Cardiac fibroblast (primary cell): ENCODE data around the gene ATXN1.
A peak's percentile ranks its signal among the peaks of the same experiment; 100 is the strongest.
"Not testable (repeated sequence)": the region's sequence is repeated elsewhere in the genome, so short reads cannot be mapped to it uniquely, and the experiment has no call there.

Experiments
- DNase-seq, 2 donors: peaks; one replicate each; pipeline versions ENCODE4 v3.0.0 to v3.0.0-alpha.2; 2010; ENCODE audit warnings: low read depth in 2 of 2
- H3K4me3 ChIP-seq, 2 donors: replicated peaks in 1 of 2; 1 replicate in 1 of 2; 2 replicates in 1 of 2; pipeline ENCODE4 v1.5.1; 2011; ENCODE audit warnings: low read depth in 2 of 2, low read length in 2 of 2, mild to moderate bottlenecking in 2 of 2, moderate library complexity in 1 of 2
- CTCF ChIP-seq: IDR thresholded peaks from one replicate; pipeline ENCODE4 v1.5.1; 2011; ENCODE audit warnings: low read depth, mild to moderate bottlenecking, low read length, inconsistent platforms

Gene ATXN1

DNA sequence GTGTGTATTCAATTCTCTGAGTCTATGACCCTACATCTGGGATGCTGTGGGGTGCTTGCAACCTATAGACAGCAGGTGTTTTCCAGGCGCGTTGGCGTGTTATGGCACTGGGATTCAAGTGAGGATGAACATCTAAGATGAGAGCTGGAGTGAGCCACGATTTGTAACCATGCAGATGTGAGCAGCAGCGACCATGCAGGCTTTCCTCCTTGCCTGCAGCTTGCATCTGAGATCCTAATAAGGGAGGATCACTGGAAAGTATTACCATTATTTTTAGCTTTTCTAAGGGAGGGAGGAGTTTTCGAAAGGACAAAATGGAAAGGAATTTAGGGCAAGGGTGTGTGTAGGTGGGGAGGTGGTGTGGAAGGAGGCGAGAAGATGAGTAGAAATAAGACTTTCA is 216.7 kb downstream of the ATXN1 start:
- no peak for TF ChIP-seq CTCF
- H3K4me3 ChIP-seq: no peak overlapping the region
- DNase-seq: no peak

DNA sequence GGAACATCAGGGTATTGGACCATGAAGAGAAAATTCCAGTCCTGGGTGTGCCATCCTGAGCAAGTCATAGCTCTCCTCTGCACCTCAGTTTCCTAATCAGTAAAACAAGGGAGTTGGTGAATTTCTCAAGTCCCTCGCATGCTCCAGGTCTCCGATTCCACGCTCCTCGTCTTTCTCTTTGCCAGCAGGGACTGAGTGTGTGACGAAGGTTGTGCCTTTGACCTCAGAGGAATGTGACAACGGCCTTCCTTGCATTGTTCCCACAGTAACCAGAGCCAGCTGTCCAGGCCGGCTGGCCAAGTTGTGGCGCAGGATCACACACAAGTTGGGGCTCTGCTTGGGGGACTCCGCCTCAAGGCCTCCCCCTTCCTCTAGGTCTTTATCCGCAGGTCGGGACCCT is 217.3 kb downstream of the ATXN1 start:
- TF ChIP-seq CTCF: no peak
- peak; percentile 69 to 77 for DNase-seq
- H3K4me3 ChIP-seq: no peak overlapping the region

GRCh38 chr6:16543521-16543920 is 217.7 kb downstream of the ATXN1 start:
- H3K4me3 ChIP-seq: no peak overlapping the region
- no peak for TF ChIP-seq CTCF
- DNase-seq: no peak

DNA sequence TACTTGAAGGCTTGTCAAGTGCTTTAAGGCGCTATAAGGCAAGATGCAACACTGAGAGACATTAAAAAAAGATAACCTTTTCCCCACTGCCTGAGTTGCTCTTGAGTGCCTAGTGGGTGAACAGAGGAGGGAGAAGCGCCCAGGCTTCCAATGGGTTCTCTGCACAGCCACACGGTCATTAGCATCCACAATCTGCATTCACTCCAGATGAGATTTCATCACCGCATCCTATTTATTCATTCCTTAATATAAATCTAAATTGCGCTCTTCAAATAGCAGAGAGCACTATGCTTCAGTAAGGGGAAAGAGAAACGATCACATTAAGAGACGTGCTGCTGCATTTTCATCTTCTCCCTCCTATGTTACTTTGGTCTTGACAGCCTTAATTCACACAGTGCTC is 219.2 kb downstream of the ATXN1 start:
- no peak for DNase-seq
- H3K4me3 ChIP-seq: no peak overlapping the region
- TF ChIP-seq CTCF: no peak

DNA sequence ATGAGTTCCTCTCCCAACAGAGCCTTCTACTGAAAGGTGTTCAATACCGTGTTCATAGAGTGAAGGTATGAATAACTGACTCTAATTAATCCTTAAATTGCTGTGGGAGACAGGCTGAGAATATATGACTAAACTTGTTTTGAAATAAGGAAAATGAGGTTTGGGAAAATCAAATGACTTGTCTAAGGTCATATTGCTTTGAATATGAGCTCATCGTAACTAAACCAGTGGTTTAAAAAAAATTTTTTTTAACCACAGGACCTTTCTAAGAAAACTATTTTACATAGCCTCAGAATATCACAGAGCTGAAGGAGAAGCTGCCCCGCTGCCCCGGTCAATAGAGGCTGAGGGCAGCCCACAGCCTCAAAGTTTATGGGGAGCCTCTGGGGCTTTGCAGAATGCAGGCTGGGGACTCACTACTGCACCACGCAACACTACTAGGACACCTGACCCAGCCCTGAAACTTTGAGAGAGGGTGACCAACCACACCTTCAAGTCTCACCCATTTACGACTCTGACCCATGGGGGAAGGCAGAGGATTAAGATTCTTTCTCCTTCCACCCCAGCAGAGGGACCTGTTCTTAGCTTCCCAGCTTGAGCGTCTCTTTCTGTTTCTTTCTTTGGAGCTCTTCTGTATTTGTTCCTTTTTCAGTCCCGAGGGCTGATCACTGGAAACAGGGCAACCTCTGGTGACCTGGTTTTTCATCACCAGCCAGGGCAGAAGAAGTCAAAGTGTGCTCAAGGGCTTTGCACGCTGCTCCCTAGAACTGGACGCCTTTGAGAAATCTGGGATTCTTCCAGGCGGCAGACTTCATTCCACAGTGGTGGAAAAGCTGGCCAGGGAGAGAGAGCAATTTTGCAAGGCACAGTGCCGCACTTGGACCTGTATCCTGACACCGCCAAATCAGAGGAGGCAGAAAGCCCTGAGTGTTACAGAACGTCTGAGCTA is 220.2 kb downstream of the ATXN1 start:
- H3K4me3 ChIP-seq: no peak overlapping the region
- DNase-seq: peak; percentile 18 to 26
- TF ChIP-seq CTCF: no peak

- not testable (repeated sequence) for H3K4me3 ChIP-seq, DNase-seq
Observed at GRCh38 chr6:16540383-16540782, 220.9 kb downstream of the ATXN1 start.

DNA sequence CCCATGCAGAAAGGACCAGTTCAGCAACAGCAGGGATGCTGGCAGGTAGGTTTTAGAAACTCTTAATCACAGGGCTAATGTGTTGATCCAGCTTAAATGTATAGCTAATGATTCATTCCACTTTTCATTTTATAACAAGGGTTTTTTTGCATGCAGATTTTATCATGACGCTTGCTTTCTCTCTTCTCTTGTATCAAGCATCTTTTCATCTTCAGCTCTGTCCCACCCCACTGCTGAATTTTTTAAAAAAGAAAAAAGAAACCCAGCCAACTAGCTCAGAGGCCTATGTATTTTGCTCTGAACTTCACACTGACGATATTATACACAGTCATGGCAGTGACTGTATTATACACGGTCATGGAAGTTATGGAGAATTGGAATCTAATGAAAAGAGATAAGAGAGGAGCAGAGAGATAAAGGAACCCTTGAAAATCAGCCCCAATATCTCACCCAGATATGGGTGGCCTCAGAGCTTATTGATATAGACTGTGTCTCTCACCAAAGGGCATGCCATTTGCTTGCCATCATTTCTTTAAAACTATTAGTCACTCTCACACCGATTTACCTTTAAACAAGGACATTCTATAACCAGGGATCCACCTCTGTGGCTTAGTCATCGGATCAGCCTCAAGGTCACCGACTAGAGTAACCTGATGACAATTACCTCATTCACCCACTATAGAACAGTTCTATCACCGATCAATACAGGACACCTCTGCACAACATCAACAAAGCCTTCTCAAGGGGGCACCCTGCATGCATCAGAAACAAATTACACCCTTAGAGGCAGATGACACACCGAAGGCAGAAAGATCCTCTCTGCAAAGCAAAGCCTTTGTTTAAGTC is 222.0 kb downstream of the ATXN1 start:
- no peak overlapping the region for H3K4me3 ChIP-seq
- DNase-seq: no peak
- TF ChIP-seq CTCF: no peak
